Nucleus accumbens (tissue), 56 donors: Measurements from ENCODE around the gene KRTAP1-3.
A peak's percentile ranks its signal among the peaks of the same experiment; 100 is the strongest.
"Not testable (repeated sequence)": the region's sequence is repeated elsewhere in the genome, so short reads cannot be mapped to it uniquely, and the experiment has no call there.

Source experiments
- DNase-seq, 56 donors: peaks; one replicate each; lab custom pipeline; 2025; lab: John Stamatoyannopoulos, UW

The KRTAP1-3 gene

GRCh38 chr17:41055130-41055529 is 20.5 kb upstream of the KRTAP1-3 start, which contains the start of gene KRTAP2-2:
KRTAP2-2 (minus strand) TSS chr17:41055230; CDS start chr17:41055211, 19 bp downstream.
- not testable (repeated sequence) for DNase-seq

GRCh38 chr17:41054556-41054955 is 19.9 kb upstream of the KRTAP1-3 start:
- not testable (repeated sequence) for DNase-seq

- DNase-seq: no peak
Measured at GRCh38 chr17:41054025-41054424, 19.4 kb upstream of the KRTAP1-3 start.

- no peak for DNase-seq
Measured at GRCh38 chr17:41052566-41052965, 17.9 kb upstream of the KRTAP1-3 start.

DNA sequence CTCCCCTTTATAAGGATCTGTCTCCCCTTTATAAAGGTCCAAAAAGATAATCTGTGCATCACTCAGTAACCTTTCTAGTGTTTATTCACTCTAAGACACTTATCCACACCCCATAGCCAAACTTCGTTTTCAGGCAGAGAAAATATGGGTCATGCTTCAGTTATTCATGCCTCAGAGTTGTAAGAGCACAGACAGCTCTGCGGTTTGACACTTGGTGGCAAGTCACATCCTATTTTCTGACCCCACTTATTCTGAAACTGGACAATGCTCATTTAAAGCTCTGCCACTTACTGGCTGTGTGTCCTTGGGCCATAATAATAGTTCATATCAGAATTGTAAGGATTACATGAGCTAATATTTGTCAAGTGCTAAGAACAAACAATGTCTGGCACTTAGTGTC is 14.4 kb upstream of the KRTAP1-3 start:
- no peak for DNase-seq

GRCh38 chr17:41048441-41048840 is 13.8 kb upstream of the KRTAP1-3 start:
- DNase-seq: no peak

DNA sequence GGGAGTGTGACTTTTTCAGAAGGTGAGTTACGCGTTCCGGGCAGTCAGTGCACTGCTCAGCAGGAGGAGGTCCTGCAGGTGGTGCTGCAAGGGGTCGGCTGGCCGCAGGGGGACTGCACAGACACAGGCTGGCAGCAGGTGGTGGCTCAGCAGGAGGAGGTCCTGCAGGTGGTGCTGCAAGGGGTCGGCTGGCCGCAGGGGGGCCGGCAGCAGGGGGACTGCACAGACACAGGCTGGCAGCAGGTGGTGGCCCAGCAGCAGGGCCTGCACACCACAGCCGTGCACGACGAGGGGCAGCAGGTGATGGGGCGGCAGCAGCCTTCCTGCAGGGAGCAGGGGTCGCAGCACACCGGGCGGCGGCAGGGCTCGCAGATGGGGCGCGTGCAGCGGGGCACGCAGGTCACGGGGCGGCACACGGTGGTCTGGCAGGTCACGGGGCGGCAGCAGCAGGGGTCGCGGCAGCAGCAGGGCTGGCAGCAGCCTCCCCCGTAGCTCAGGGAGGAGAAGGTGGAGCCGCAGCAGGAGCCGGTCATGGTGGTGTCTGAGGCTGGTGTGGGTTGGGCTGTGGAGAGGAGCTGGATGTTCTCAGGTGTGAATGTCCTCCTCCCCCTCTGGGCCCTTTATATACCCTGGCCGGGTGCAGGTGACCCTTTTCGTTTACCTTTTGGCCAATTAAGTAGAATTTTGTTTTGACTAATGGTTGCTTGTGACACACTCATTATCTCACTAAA is 12.2 kb upstream of the KRTAP1-3 start, which contains the start of gene KRTAP2-1:
Gene KRTAP2-1 (minus strand): TSS at position 582 of the 731 bp plus-strand sequence. CDS start 49 bp downstream, at position 533.
- not testable (repeated sequence) for DNase-seq

GRCh38 chr17:41042953-41043352 is 8.3 kb upstream of the KRTAP1-3 start:
- DNase-seq: no peak

DNA sequence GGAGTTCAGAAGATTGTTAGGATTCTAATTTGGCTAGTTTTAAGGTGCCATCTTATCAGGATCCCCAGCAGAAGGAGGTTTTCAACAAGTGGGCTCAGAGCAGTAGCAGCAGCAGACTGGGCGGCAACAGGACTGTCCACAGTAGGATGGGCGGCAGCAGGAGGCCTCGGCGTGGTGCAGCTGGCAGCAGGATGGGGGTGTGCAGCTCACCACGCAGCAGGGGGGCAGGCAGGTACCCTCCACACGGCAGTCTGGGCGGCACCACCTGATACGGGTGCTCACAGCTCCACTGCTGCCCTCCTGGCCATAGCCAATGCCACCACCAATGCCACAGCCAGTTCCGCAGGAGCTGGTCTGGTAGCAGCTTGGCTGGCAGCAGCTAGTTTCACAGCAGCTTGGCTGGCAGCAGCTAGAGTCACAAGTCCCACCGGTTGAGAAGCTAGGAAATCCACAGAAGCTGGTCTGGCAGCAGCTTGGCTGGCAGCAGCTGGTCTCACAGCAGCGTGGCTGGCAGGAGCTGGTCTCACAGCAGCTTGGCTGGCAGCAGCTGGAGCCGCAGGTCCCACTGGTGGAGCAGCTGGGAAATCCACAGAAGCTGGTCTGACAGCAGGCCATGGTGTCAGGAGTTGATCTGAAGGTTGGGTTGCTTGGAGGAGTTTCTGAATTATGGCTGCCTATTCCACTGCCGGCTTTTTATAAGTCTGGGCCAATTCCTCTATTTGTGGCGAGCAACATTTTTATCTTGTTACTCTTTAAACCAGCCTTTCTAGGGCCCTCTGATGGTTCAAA is 6.3 kb upstream of the KRTAP1-3 start, which contains the start of gene KRTAP1-1:
Gene KRTAP1-1 (minus strand): TSS at position 668 of the 789 bp plus-strand sequence. CDS start 53 bp downstream, at position 615.
- peak in 3 of 56 donors; percentile 2 to 11 (median 7) for DNase-seq

DNA sequence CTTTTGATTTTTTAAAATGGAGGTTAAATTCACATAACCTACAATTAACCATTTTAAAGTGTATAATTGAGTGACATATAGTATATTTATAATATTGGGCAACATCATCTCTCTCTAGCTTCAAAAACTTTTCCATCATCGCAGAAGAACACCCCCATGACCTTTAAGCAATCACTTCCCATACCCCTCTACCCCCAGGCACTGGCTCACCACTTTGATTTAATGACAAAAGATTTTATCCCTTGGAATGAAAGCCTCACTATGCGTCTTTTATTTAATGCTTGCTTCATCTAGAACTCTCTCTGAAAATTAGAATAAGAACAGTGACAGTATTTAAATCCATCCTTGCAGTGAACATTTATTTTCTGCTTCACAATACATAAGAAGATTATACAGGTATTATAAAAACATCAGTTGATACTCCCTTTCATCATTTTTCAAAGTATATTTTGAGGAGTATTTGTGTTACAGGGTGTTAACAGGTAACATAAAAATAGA is 3.2 kb upstream of the KRTAP1-3 start:
- DNase-seq: no peak

- no peak for DNase-seq
Measured at GRCh38 chr17:41029633-41030245, 4.9 kb downstream of the KRTAP1-3 start, which contains the start of gene KRTAP1-4. KRTAP1-4 (minus strand) TSS chr17:41030195; CDS start chr17:41030078, 117 bp downstream.

DNA sequence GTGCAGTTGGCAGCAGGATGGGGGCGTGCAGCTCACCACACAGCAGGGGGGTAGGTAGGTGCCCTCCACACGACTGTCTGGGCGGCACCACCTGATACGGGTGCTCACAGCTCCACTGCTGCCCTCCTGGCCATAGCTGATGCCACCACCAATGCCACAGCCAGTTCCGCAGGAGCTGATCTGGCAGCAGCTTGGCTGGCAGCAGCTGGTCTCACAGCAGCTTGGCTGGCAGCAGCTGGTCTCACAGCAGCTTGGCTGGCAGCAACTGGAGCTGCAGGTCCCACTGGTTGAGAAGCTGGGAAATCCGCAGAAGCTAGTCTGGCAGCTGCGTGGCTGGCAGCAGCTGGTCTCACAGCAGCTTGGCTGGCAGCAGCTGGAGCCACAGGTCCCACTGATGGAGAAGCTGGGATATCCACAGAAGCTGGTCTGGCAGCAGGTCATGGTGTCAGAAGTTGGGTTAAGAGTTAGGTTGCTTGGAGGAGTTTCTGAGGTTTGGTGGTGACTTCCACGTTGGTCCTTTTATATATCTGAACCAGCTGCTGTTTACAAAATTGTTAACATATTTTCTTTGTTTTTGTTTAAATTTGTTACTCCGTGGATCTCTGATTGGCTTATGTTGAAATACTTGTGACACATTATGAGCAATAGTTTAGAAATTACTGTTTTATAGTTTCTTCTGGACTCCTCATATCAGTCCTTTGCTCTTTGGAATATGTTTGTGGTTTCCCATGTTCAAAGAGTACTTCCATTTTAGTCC is 7.8 kb downstream of the KRTAP1-3 start, which contains the start of gene KRTAP1-5:
Gene KRTAP1-5 (minus strand): TSS at position 494 of the 757 bp plus-strand sequence. CDS start 53 bp downstream, at position 441.
- no peak for DNase-seq

DNA sequence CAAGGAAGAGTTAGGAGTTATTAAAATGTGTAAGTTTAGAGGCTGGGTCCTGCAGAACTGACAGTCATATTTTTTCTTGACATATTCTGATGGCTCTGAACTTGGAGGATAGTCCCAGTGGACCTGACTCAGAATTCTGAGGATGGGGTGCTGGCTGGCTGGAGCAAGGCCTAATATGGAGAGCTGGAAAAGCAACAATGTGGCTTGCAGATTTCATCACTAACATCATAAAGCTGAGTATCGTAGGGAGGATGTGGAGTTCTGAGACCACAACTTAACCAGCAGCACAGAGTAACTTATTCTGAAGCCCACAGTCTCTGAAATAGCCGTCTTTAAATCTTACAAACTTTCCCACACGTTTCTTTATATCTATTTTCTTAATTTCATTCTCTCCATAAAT is 10.0 kb downstream of the KRTAP1-3 start:
- DNase-seq: no peak

GRCh38 chr17:41020336-41020735 is 14.3 kb downstream of the KRTAP1-3 start:
- DNase-seq: no peak

- no peak for DNase-seq
Measured at GRCh38 chr17:41019415-41019814, 15.3 kb downstream of the KRTAP1-3 start.

GRCh38 chr17:41018541-41018940 is 16.1 kb downstream of the KRTAP1-3 start:
- DNase-seq: no peak

DNA sequence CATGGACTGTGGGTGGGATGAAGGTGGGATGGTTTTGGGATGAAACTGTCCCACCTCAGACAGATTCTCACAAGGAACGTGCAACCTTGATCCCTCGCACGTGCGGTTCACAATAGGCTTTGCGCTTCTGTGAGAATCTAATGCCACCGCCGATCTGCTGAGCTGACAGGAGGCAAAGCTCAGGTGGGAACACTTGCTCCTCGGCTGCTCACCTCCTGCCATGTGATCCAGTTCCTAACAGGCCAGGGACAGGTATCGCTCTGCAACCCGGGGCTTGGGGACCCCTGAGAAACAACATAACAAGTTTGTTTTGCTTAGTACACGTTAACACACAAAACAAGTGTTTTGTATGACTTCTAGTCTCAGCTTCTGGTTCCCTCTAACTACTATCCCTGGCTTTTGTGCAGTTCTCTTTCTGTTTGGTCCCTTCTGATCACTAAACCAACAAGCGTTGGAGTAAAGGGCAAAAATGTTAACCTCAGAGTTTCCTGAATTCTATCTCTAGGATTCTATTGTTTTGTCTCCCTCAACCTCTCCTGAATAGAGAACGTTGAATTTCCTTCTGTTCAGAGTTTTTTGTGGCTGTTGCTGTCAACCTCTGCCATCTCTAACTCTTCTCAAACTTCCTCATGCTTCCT is 18.0 kb downstream of the KRTAP1-3 start:
- DNase-seq: no peak

GRCh38 chr17:41015454-41015853 is 19.2 kb downstream of the KRTAP1-3 start:
- DNase-seq: no peak

DNA sequence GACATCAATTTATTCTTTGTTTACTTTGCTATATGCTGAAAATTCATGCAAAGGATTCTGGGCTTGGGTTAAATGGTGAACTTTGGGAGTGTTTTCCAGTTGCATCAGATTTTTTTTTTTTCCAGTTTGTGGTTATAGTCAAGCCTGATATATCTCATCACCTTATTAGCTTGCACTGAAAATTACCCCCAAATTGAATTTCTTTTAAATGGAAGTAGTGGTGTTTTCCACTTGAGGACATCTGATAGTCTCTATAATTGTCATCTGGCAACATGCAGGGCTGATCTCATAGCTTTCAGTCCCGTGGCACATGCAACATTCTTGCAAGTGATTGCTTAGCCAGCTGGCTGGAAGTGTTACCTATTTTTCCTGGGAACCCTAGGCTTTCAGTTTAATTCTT is 21.1 kb downstream of the KRTAP1-3 start:
- DNase-seq: no peak
